Stimulated activated CD4-positive, alpha-beta T cell treated with anti-CD3 and anti-CD28 coated beads, TNF-alpha, amount 100 ng/mL, for 4 hours (primary cell): Measurements from ENCODE around the gene SLC25A31.

Experiments used
- DNase-seq, 3 experiments: peaks; one replicate each; pipeline ENCODE4 v3.0.0-alpha.2; 2020; ENCODE audit warnings: low read depth in 3 of 3

SLC25A31 gene

DNA sequence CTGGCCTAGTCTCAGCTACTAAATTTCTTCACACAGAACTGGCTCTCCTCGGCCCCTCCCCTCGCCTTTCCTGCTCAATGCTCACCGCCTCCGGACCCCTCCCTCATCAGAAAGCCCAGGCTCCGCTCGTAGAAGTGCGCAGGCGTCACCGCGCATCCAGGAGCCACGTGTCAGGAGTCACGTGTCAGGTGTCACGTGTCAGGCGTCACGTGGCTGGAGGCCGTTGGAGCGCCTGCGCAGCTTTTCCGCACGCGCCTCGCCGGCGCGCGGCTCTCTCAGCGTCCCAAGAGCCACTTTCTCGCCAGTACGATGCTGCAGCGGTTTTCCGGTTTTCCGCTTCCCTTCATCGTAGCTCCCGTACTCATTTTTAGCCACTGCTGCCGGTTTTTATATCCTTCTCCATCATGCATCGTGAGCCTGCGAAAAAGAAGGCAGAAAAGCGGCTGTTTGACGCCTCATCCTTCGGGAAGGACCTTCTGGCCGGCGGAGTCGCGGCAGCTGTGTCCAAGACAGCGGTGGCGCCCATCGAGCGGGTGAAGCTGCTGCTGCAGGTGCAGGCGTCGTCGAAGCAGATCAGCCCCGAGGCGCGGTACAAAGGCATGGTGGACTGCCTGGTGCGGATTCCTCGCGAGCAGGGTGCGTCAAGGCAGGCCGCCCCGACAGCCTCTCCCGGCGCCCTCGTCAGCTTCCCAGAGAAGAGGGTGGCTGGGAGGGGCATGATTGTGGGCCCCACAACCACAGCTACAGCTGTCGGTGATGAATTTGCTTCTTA is at the start of gene SLC25A31:
Gene SLC25A31, plus strand, starts transcription at position 259 of the 772 bp plus-strand sequence. Its CDS starts 146 bp downstream, at position 405.
- no peak for DNase-seq

DNA sequence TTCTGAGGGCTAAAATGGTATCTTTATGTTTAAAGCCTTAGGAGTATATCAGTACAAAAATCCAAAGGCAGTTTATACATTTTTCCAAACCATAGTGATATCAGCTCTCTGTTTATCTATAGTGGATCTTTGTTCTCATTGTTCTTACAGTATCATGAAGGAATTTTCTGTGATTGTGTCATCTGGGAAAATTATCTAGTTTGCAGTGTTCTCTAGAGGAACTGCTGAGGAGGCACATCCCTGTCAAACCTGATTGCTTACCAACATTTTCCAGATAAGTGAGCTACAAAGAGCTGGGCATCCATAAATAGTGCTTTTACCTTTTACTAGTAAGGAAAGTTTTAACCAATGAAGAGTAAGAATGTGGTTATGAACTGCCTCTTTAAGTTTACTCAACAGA is 44.9 kb upstream of the SLC25A31 start:
- no peak for DNase-seq

DNA sequence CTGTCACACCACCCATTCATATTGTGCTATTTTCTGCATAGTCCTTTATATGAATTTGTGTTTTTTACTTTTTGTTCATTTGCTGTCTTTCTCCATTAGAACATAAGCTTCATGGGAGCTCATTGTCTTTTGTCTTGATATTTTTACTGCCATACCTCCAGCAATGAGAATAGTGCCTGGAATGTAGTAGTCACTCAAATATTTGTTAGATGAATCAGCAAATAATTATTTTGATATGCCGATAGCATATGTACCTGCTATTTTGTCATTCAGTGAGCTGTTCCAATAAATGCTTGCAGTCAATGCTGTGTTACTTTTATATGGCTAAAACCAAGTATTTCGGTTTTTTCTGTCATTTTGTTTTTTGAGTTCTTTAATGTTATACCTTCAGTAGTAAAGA is 43.5 kb upstream of the SLC25A31 start:
- no peak for DNase-seq

DNA sequence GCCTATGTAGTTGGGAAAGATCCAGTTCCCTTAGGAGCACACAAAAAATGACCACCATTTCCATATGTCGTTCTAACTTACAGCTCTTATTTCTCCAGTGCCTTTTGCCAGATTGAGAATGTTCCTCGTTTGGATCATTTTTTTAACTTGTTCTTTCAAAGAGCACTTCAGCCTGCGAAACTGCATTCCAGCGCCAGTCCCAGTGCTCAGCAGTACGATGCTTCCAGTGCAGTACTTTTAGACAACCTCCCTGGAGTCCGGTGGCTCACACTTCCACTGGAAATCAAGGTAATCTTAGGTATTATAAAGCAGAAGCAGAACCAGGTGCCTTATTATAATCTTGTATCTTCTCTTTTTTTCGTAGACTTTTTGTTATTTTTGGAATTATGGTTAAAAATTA is 42.6 kb upstream of the SLC25A31 start:
- DNase-seq = no peak

DNA sequence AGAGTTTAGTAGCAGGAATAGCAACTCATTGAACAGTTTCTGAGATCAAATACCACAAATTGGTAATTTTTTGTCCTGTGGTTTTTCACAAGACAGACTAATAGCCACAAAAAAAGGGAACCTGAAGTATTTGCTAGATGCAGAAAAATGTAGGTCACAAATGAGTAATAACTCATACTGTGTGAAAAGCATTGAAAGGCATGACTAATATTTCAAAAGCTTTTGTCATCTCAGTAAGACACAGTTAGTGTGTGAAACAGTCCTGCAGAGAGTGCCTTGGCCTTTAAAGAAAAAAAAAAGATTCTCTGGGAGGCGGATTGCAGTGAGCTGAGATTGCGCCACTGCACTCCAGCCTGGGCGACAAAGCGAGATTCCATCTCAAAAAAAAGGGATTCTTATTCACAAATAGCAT is 31.4 kb upstream of the SLC25A31 start:
- DNase-seq = no peak

DNA sequence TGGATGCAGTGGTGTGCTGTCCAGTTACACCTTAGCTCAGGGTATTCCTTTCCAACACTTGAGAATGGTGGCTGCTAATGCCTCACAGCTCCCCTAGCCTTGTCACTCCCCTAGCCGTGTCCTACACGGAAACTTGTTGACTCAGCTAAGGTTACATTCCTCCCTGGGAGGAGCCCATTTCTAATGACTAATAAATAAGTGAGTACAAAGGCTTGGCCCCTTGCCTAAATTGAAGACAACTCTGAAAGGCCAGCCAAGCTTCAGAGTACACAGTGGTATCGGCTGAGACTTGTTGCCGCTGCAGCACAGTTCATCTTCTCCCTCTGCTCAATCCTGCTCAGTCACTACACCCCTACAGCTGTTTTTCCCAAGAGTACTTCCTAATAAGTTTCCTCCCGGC is 21.2 kb upstream of the SLC25A31 start:
- no peak for DNase-seq

DNA sequence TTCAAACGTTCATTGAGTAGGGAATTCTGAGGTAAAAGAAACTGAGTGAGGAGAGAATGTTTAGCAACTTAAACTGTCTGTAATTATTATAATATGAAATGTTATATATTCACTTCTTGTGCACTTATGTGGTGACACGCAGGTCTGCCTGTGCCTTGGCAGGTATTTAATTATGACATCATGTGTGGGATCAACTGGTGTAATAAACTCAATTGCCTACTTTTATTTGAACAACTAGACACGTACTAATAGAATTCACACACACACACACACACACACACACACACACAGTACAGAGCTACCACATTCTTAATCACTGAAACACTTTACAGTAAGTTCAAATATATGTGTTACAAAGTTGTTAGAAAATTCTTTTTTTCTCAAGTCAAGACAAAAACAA is 20.7 kb upstream of the SLC25A31 start:
- no peak for DNase-seq

DNA sequence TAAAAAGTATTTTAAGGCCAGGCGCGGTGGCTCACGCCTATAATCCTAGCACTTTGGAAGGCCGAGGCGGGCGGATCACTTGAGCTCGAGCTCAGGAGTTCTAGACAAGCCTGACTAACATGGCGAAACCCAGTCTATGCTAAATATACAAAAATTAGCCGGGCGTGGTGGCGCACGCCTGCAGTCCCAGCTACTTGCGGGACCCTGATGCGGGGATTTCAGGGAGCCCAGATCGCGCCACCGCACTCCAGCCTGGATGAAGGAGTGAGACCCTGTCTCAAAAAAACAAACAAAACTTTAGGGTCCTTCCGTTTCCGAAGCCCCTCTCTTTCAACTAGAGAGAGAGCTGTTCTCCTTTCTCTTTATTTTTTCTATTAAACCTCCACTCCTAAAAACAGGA is 1.2 kb downstream of the SLC25A31 start:
- no peak for DNase-seq

DNA sequence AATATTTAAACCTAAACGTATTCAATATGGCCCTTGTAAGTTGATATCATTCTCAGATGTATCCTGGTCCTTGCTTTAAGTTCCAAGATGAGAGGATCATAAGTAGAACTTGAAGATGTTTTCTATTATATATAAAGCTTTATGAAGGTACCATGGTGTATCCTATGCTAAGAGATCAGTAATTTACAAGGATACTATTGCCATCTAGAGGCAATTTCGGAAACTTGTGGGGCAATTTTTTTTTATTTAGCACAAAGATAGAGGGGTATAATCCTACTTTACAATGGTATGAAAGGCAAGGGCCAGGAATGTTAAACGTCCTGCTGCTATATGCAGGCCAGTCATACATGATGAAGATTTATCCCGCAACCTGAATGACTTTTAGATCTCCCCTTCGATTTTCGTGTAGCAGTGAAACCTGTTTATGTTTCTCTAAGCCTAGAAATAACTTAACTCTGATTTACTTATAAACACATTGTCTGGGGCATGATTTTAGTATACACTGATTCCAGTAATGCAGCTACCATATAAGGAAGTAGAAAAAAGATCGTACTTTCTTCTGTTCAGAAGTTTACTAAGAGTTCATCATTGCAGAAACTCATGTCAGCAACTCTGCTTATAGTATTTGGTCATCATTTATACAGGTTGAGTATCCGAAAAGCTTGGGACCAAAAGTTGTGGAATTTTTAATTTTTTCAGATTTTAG is 2.6 kb downstream of the SLC25A31 start:
- DNase-seq = no peak

DNA sequence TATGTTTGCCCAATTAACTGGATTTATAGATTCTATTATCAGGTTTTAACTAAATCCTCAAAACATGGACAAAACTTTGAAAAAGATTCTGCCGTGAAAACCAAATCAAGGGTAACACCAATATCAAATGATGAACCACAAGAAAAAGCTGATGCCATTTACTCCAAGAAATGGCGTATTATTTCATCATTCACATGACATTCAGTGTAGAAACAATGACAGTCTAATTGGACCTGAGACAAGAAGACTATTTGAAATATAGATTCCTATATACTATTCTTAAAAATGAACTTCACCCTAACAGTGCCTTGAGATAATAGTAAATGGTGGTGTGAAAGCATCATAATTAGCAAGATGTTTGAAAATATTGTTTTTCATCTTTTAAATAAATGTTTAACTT is 4.8 kb downstream of the SLC25A31 start:
- no peak for DNase-seq

DNA sequence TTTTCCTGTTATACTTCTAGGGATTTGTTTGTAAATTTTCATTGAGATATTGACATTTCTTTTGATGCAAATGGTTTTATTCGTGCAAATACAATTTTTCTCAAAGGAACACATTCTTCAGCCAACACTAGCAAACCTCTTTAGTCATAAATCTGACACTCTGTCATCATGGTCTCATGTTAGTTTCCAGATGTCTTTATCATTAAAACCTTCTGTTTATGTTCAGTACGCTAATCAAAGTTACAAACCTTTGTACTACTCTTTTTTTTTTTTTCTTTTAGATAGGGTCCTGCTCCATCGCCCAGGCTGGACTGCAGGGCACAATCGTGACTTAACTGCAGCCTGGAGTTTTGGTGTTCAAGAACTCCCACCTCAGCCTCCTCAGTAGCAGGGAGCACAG is 7.1 kb downstream of the SLC25A31 start:
- no peak for DNase-seq

DNA sequence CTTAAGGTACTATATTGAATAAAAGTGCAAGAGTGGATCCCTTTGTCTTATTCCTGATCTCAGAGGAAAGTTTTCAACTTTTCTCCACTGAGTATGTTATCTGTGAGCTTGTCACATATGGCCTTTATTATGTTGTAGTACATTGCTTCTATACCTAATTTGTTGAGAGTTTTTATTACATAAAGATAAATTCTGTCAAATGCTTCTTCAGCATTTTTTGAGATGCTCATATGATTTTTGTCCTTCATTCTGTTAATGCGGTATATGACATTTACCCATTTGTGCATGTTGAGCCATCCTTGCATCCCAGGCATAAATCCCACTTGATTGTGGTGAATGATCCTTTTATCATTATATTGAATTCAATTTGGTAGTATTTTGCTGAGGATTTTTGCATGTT is 11.0 kb downstream of the SLC25A31 start:
- DNase-seq = no peak

DNA sequence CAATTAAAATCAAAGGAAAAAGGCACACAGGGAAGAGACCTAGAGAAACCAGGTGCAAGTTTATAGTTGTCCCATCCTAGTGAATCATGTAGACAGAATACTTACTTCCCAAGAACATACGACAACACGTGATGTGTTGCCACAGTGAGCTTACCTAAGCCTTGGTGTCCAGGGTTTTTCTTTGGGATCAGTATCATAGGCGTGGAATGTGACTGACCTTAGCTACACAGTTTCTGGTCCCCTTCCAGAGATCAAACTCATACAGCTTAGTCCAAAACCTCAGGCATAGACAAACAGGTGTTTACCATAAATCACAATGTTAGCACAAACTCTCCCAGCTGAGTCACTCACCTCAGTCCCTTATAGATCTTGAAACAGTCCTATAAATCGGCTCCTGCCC is 17.7 kb downstream of the SLC25A31 start:
- DNase-seq = no peak

DNA sequence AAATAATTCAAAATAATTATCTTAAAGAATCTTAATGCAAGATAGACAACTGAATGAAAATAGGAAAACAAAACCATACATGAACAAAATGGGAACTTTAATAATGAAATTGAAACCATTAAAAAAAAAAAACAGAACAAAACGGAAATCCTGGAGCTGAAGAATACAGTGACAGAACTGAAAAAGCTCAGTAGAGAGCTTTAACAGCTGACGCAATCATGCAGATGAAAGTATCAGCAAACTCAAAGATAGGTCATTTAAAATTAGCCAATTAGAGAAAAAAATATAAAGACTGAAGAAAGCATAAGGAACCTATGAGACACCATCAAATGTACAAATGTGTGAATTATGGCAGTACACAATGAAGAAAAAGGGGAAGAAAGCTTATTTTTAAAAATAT is 18.8 kb downstream of the SLC25A31 start:
- DNase-seq = no peak

DNA sequence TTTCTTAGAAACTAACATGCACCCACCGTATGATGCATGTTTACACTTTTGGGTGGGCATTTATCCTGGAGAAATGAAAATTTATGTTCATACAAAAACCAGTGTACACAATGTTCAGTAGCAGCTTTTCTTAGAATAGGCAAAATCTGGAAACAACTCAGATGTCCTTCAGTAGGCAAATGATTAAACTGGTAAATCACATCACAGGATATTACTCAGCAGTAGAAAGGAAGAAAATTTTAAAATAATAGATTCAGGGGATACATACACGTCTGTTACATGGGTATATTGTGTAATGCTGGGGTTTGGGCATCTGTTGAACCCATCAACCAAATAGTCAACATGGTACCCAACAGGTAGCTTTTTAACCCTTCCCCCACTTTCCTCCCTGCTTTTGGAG is 26.7 kb downstream of the SLC25A31 start:
- no peak for DNase-seq

DNA sequence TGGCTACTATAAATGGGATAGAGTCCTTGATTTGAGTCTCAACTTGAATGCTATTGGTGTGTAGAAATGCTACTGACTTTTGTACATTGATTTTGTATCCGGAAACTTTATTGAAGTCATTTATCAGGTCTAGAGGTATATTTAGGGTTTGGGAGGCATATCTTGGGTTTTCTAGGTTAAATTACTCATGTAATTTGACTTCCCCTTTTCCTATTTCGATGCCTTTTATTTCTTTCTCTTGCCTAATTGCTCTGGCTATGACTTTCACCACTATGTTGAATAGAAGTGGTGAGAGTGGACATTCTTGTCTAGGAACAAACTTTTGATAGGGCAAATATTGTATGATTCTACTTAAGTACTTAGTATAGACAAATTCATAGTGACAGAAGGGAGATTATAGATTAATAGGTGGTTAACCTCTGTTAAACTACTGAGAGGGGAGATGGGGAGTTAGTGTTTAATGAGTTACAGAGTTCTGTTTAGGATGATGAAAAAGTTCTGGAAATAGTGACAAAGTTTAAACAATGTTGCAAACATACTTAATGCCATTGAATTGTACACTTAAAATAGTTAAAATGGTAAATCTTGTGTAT is 29.1 kb downstream of the SLC25A31 start:
- DNase-seq = no peak

DNA sequence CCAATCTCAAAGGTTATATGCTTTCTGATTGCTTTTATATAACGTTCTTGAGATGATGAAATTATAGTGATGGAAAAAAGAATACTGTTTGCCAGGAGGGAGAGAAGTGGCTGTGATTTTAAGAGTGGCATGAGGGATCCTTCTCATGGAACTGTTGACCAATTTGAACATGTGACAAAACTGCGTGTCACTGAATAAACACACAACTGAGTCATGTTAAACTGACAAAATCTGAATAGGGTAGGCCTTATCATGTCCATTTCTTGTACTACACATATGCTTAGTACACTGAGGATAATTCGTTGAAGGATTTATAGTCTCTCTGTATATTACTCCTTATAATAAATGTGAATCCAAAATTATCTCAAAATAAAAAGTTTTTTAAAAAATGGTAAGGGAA is 29.7 kb downstream of the SLC25A31 start:
- DNase-seq = no peak

DNA sequence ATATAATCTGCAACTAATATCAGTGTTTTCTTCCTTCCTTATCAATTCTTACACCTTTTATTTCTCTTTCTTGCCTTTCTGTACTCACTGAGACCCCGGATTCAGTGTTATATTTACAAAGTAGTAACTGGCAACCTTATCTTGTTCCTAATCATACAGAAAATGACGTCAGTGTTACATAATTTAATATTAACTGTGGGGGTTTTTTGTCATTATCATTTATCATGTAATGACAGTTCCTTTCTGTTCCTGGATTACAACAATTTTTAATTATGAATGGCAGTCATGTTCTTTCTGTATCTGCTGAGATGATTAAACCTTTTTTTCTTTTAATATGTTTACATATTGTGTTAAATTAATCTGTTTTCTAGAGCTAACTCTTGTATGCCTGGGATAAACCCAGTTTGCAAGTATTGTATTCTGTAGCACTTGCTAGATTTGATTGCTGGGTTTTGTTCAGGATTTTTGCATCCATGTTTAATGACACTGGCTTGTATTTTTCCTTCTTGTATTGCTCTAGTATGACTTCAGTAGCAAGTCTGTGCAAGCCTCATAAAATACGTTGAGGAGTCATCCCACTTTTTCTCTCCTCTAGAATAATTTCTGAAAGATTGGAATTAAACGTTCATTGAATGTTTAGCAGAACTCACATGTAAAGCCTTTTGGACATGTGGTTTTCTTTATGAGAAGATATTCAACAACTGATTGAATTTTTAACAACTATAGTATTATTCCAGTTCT is 41.5 kb downstream of the SLC25A31 start:
- no peak for DNase-seq

DNA sequence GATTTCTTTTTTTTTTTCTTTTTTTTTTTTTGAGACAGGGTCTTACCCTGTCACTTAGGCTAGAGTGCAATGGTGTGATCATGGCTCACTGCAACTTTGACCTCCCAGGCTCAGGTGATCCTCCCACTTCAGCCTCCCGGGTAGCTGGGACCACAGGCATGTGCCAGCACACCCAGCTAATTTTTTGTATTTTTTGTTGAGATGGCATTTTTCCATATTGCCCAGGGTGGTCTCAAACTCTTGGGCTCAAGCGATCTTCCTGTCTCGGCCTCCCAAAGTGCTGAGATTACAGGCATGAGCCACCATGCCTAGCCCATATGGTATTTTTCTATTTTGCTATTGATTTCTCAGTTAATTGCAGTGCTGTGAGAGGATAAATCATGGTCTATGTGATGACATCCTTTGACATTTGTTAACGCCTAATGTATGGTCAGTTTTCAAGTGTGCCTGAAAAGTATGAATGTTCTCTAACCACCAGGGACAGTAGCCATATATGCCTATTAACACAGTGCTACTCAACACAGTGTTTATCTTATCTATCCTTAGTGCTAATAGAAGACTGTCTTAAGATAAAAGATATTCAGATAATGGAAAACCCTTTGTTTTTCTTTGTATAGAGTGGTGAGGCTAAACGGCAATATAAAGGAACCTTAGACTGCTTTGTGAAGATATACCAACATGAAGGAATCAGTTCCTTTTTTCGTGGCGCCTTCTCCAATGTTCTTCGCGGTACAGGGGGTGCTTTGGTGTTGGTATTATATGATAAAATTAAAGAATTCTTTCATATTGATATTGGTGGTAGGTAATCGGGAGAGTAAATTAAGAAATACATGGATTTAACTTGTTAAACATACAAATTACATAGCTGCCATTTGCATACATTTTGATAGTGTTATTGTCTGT is 42.8 kb downstream of the SLC25A31 start:
- no peak for DNase-seq

DNA sequence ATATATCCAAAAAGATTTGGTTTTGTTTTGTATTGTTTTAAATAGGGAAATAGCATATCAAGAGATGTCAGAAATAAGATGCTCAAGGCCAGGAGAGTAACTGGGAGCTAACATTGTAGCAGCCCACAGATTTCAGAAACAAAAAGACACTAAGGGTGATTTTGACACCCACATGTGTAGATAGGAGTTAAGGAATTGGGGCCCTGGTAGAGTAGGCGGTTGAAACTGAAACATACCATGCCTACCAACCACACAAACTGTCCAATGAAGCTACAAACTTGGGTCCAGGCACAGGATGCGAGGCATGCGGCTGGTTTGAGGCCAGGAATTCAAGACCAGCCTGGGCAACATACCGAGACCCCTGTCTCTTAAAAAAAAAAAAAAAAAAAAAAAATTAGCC is 45.6 kb downstream of the SLC25A31 start:
- DNase-seq = no peak

DNA sequence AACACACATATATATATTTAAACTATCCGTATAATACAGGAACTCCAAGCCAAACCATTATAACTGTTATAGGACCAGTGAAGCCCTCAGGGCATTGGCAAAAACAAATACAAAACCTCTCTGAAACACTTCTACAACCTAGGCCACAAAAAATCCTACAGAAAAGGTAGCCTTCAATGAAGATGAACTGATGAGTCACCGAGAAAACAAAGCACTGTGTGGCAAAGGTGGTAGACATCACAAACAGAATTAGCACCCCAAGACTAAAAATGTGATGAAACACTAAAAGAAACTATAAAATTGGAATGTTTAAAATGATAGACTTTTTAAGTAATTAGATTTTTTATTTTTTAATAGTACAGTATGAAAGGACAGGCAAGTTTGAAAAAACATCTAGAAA is 46.4 kb downstream of the SLC25A31 start:
- no peak for DNase-seq
